ENCODE results near the gene RGL3.
"Not testable (repeated sequence)": the region's sequence is repeated elsewhere in the genome, so short reads cannot be mapped to it uniquely, and the experiment has no call there.

RGL3 gene

GRCh38 chr19:11355160-11356073, 63.7 kb downstream of the RGL3 start, which contains the start of gene PLPPR2:
TSS of gene PLPPR2 (plus strand) at chr19:11355432. CDS start at chr19:11357674, 2,242 bp downstream.
- Mint-ChIP-seq H3K36me3 (ENCODE audit: low read depth) (no peaks in the 10 kb centered on the region), H3K27ac (peak within 1 kb of the TSS in 2 of 3 experiments; percentile 1 to 12), H3K4me1 (peaks cover 12% of the 10 kb centered on the region), H3K9me3 (no peaks in the 10 kb centered on the region), H3K4me3 (peak within 1 kb of the TSS; percentile 86 to 93 (median 92)), H3K27me3 (ENCODE audit: low read depth) (peaks cover 30% of the 10 kb centered on the region)
- no peak for TF ChIP-seq CTCF (IDR thresholded peaks at IDR 0.05; ENCODE audit: unreplicated experiment in 3 of 3)

GRCh38 chr19:11354102-11354501, 65.0 kb downstream of the RGL3 start:
- H3K36me3 Mint-ChIP-seq (ENCODE audit: low read depth); H3K27ac Mint-ChIP-seq; H3K9me3 Mint-ChIP-seq: not testable (repeated sequence)
- Mint-ChIP-seq H3K27me3 (ENCODE audit: low read depth) (peaks cover 22% of the 10 kb centered on the region), H3K4me3 (peak overlapping the region; percentile 67 to 93 (median 86)), H3K4me1 (peaks cover 12% of the 10 kb centered on the region)

GRCh38 chr19:11349171-11349570, 69.9 kb downstream of the RGL3 start:
- no peaks in the 10 kb centered on the region for H3K9me3 Mint-ChIP-seq
- H3K27me3 Mint-ChIP-seq (ENCODE audit: low read depth), result no peaks in the 10 kb centered on the region
- no peak for TF ChIP-seq CTCF (IDR thresholded peaks at IDR 0.05; ENCODE audit: unreplicated experiment in 3 of 3)
- H3K4me1 Mint-ChIP-seq, result peaks cover 27% of the 10 kb centered on the region
- no peak overlapping the region for H3K4me3 Mint-ChIP-seq
- no peak overlapping the region for H3K27ac Mint-ChIP-seq
- no peaks in the 10 kb centered on the region for H3K36me3 Mint-ChIP-seq (ENCODE audit: low read depth)

- no peak for TF ChIP-seq CTCF (IDR thresholded peaks at IDR 0.05; ENCODE audit: unreplicated experiment in 3 of 3)
- H3K27ac Mint-ChIP-seq, result peak overlapping the region in 1 of 3 experiments; percentile 61
- H3K4me1 Mint-ChIP-seq, result peaks cover 29% of the 10 kb centered on the region
These were observed 71.5 kb downstream of the RGL3 start for GRCh38 chr19:11347546-11348039.

GRCh38 chr19:11346104-11346940, 72.8 kb downstream of the RGL3 start, which contains the start of the genes CCDC159 and TMEM205:
TSS of gene CCDC159 (plus strand) at chr19:11346519. CDS start at chr19:11346607, 88 bp downstream.
TSS of gene TMEM205 (minus strand) at chr19:11346268. CDS start at chr19:11345619, 649 bp downstream.
- H3K27ac Mint-ChIP-seq, result peak within 1 kb of the TSS; percentile 70 to 85 (median 85)
- peaks cover 29% of the 10 kb centered on the region for H3K4me1 Mint-ChIP-seq
- TF ChIP-seq CTCF (IDR thresholded peaks at IDR 0.05; ENCODE audit: unreplicated experiment in 3 of 3), result peak in 1 of 3 experiments; percentile 12
- H3K27me3 Mint-ChIP-seq (ENCODE audit: low read depth), result no peaks in the 10 kb centered on the region
- peak within 1 kb of the TSS; percentile 89 to 94 (median 93) for H3K4me3 Mint-ChIP-seq
- H3K9me3 Mint-ChIP-seq, result no peaks in the 10 kb centered on the region
- H3K36me3 Mint-ChIP-seq (ENCODE audit: low read depth), result no peaks in the 10 kb centered on the region

More at GRCh38 chr19:11347546-11348039, 71.5 kb downstream of the RGL3 start:
- peak overlapping the region; percentile 75 to 93 (median 89) for H3K4me3 Mint-ChIP-seq
- H3K27me3 Mint-ChIP-seq (ENCODE audit: low read depth), result no peaks in the 10 kb centered on the region
- no peaks in the 10 kb centered on the region for H3K9me3 Mint-ChIP-seq
- no peaks in the 10 kb centered on the region for H3K36me3 Mint-ChIP-seq (ENCODE audit: low read depth)
